Measurements from ENCODE around the gene LAMP5.

The LAMP5 gene

GRCh38 chr20:9517297-9518162, 3.1 kb downstream of the LAMP5 start:
- no peak overlapping the region for H3K4me2 ChIP-seq (ENCODE audit: low read length)
- H3K27me3 ChIP-seq (ENCODE audit: low read depth, low read length): peaks cover 3% of the 10 kb centered on the region; the same call in 1 of the 2 replicates
- TF ChIP-seq EZH2phosphoT487 (IDR thresholded peaks at IDR 0.05; ENCODE audit: low read depth) (no peak), CTCF (IDR thresholded peaks at IDR 0.05; ENCODE audit: low read depth, low read length) (no peak)
- H3K4me3 ChIP-seq (ENCODE audit: low read length): no peak overlapping the region
- H3K79me2 ChIP-seq (ENCODE audit: low read length): no peaks in the 10 kb centered on the region
- H3K27ac ChIP-seq (ENCODE audit: low read length): no peak overlapping the region
- no peak overlapping the region for H3K9ac ChIP-seq (ENCODE audit: low read length)
- H2AFZ ChIP-seq (ENCODE audit: low read depth, low read length): no peak overlapping the region
- H3K9me3 ChIP-seq (ENCODE audit: insufficient read depth, low read length): no peaks in the 10 kb centered on the region
- no peaks in the 10 kb centered on the region for H3K36me3 ChIP-seq (replicated peaks; ENCODE audit: low read depth, low read length)
- H4K20me1 ChIP-seq (ENCODE audit: insufficient read depth, low read length): no peaks in the 10 kb centered on the region
- H3K4me1 ChIP-seq (ENCODE audit: low read length): no peaks in the 10 kb centered on the region

- Histone ChIP-seq H3K4me3 (ENCODE audit: low read length) (no peak overlapping the region), H3K27ac (ENCODE audit: low read length) (no peak overlapping the region), H3K36me3 (replicated peaks; ENCODE audit: low read depth, low read length) (no peaks in the 10 kb centered on the region), H2AFZ (ENCODE audit: low read depth, low read length) (no peak overlapping the region), H3K9me3 (ENCODE audit: insufficient read depth, low read length) (no peaks in the 10 kb centered on the region), H3K4me2 (ENCODE audit: low read length) (no peak overlapping the region), H3K79me2 (ENCODE audit: low read length) (no peaks in the 10 kb centered on the region), H3K4me1 (ENCODE audit: low read length) (no peaks in the 10 kb centered on the region), H3K27me3 (ENCODE audit: low read depth, low read length) (peaks cover 3% of the 10 kb centered on the region; the same call in 1 of the 2 replicates), H4K20me1 (ENCODE audit: insufficient read depth, low read length) (no peaks in the 10 kb centered on the region), H3K9ac (ENCODE audit: low read length) (no peak overlapping the region)
- no peak for TF ChIP-seq EZH2phosphoT487 (IDR thresholded peaks at IDR 0.05; ENCODE audit: low read depth)
- TF ChIP-seq CTCF (IDR thresholded peaks at IDR 0.05; ENCODE audit: low read depth, low read length): no peak
Observed at GRCh38 chr20:9518576-9519175, 4.3 kb downstream of the LAMP5 start.

GRCh38 chr20:9520086-9520485, 5.7 kb downstream of the LAMP5 start:
- no peaks in the 10 kb centered on the region for H3K79me2 ChIP-seq (ENCODE audit: low read length)
- TF ChIP-seq EZH2phosphoT487 (IDR thresholded peaks at IDR 0.05; ENCODE audit: low read depth): no peak
- TF ChIP-seq CTCF (IDR thresholded peaks at IDR 0.05; ENCODE audit: low read depth, low read length): no peak
- no peaks in the 10 kb centered on the region for H3K36me3 ChIP-seq (replicated peaks; ENCODE audit: low read depth, low read length)
- H3K27ac ChIP-seq (ENCODE audit: low read length): no peak overlapping the region
- H3K27me3 ChIP-seq (ENCODE audit: low read depth, low read length): peaks cover 3% of the 10 kb centered on the region; the same call in 1 of the 2 replicates
- no peaks in the 10 kb centered on the region for H3K9me3 ChIP-seq (ENCODE audit: insufficient read depth, low read length)
- no peak overlapping the region for H2AFZ ChIP-seq (ENCODE audit: low read depth, low read length)
- H3K4me1 ChIP-seq (ENCODE audit: low read length): no peaks in the 10 kb centered on the region
- H4K20me1 ChIP-seq (ENCODE audit: insufficient read depth, low read length): no peaks in the 10 kb centered on the region
- H3K9ac ChIP-seq (ENCODE audit: low read length): no peak overlapping the region
- no peak overlapping the region for H3K4me2 ChIP-seq (ENCODE audit: low read length)
- H3K4me3 ChIP-seq (ENCODE audit: low read length): no peak overlapping the region

GRCh38 chr20:9523636-9524035, 9.2 kb downstream of the LAMP5 start:
- TF ChIP-seq EZH2phosphoT487 (IDR thresholded peaks at IDR 0.05; ENCODE audit: low read depth) (no peak), CTCF (IDR thresholded peaks at IDR 0.05; ENCODE audit: low read depth, low read length) (no peak)
- no peak overlapping the region for H2AFZ ChIP-seq (ENCODE audit: low read depth, low read length)
- H3K4me1 ChIP-seq (ENCODE audit: low read length): no peaks in the 10 kb centered on the region
- no peaks in the 10 kb centered on the region for H3K9me3 ChIP-seq (ENCODE audit: insufficient read depth, low read length)
- H3K27ac ChIP-seq (ENCODE audit: low read length): no peak overlapping the region
- H3K4me3 ChIP-seq (ENCODE audit: low read length): no peak overlapping the region
- H3K9ac ChIP-seq (ENCODE audit: low read length): no peak overlapping the region
- H4K20me1 ChIP-seq (ENCODE audit: insufficient read depth, low read length): no peaks in the 10 kb centered on the region
- H3K36me3 ChIP-seq (replicated peaks; ENCODE audit: low read depth, low read length): no peaks in the 10 kb centered on the region
- no peak overlapping the region for H3K4me2 ChIP-seq (ENCODE audit: low read length)
- peaks cover 3% of the 10 kb centered on the region; the same call in 1 of the 2 replicates for H3K27me3 ChIP-seq (ENCODE audit: low read depth, low read length)
- no peaks in the 10 kb centered on the region for H3K79me2 ChIP-seq (ENCODE audit: low read length)

Data from OCI-LY3 (cell line).